Uterus (tissue), 2 donors: Measurements from ENCODE around the gene EGF.
"Not testable (repeated sequence)": the region's sequence is repeated elsewhere in the genome, so short reads cannot be mapped to it uniquely, and the experiment has no call there.

Experiments used
- POLR2A ChIP-seq, 2 donors: fragments of 450-650 bp; IDR thresholded peaks; one replicate each; pipeline ENCODE4 v1.6.1; 2016; ENCODE audit warnings: antibody characterized with exemption in 2 of 2, mild to moderate bottlenecking in 1 of 2, moderate library complexity in 1 of 2
- TF ChIP-seq, protein P1 (sequence below), 4 experiments: fragments of 200-600 bp in 2 of 4; fragments of 450-650 bp in 2 of 4; sonication (generic) in 2 of 4; IDR thresholded peaks; one replicate each; pipeline ENCODE4 v1.5.1; 2016 to 2019; ENCODE audit warnings: antibody characterized with exemption in 4 of 4, mild to moderate bottlenecking in 2 of 4, moderate library complexity in 1 of 4

- not testable (repeated sequence) for TF ChIP-seq POLR2A (IDR thresholded peaks at IDR 0.05)
- TF ChIP-seq, protein P1, sequence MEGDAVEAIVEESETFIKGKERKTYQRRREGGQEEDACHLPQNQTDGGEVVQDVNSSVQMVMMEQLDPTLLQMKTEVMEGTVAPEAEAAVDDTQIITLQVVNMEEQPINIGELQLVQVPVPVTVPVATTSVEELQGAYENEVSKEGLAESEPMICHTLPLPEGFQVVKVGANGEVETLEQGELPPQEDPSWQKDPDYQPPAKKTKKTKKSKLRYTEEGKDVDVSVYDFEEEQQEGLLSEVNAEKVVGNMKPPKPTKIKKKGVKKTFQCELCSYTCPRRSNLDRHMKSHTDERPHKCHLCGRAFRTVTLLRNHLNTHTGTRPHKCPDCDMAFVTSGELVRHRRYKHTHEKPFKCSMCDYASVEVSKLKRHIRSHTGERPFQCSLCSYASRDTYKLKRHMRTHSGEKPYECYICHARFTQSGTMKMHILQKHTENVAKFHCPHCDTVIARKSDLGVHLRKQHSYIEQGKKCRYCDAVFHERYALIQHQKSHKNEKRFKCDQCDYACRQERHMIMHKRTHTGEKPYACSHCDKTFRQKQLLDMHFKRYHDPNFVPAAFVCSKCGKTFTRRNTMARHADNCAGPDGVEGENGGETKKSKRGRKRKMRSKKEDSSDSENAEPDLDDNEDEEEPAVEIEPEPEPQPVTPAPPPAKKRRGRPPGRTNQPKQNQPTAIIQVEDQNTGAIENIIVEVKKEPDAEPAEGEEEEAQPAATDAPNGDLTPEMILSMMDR (IDR thresholded peaks at IDR 0.05) = not testable (repeated sequence)
Observed at GRCh38 chr4:110039164-110039563, 126.5 kb downstream of the EGF start.
